ENCODE results near the gene ADAMTS20.

Gene ADAMTS20

DNA sequence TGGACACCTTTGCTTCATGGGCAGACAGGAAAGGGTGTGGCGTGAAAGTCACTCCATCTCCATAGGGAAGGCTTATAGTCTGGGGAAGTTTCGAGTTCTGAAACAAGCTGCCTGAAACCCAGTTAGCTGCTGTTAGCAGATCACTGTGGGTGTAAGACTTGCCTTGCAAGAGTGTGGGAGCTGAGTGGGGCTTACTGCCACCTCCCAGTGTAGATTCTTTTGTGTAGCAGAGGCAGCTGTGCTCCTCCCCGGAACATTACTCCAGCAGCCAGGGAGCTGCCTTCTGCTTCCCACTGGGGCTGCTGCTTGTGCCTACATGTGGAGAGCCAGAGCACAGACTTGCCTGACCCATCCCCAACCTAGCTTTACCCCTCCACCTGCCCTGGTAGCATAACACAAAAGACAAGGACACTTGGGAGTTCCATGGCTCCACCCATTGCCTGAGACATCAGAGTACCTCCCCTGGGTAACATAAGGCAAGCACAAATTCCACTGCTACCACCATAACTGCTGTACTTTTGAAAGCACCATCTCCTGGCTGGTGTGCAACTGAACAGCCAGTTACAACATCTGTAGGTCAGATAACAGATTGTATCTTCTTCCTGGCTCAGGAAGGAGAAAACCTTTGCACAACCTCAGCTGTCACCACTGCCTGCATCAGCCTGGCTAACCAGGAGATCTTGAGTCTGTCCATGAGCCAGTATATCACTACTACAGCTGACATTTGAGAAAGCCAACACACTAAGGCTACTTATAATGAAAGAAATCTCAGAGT is 69.5 kb downstream of the ADAMTS20 start:
- no peak for ATAC-seq

DNA sequence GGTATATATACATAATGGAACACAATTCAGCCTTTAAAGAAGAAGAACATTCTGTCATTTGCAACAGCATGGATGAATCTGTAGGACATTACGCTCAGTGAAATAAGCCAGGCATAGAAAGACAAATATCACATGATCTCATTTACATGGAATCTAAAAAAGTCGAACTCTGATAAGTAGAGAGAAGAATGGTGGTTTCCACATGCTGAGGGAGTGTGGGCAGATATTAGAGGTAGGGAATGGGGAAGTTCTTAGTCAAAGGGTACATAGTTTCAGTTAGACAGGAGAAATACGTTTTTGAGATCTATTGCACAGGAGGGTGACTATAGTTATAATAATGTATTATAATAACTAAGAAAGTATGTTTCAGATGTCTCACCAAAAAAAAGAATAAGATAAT is 71.4 kb downstream of the ADAMTS20 start:
- ATAC-seq = no peak

DNA sequence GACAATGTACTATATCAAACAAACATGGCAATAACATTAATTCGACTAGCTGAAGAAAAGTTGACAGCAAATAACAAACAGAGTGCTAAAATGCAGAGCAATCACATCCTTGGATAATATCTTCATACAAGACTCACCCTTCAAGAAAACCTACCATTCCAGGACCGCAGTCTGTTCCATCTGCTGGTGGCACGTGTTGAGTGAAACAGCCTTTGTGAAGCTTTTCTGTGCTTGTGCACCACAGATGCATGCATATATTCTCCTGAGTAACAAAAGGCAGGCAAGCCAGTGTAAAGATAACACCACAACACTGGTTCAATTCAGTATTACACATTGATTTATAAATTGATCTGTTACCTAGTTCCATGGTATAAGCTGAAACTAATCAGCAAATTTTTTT is 89.3 kb downstream of the ADAMTS20 start:
- ATAC-seq = no peak

DNA sequence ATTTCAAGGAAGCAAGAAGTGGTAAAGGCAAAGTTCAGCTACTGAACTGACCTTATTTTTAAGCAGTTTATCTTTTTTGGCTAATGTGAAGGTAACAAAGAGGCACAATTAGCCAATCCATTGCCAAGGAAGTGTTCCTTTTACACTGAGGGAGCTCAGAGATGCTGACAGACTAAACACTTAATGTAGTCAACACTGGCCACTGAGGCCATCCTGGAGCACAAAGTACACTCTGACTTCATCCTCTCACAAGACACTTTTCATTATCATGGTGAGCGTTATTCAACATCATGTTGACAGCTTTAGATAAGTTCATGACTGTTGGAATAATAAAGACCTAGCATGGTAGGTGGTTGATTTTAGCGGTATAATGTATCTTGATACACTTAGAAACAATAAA is 89.9 kb downstream of the ADAMTS20 start:
- ATAC-seq = no peak

DNA sequence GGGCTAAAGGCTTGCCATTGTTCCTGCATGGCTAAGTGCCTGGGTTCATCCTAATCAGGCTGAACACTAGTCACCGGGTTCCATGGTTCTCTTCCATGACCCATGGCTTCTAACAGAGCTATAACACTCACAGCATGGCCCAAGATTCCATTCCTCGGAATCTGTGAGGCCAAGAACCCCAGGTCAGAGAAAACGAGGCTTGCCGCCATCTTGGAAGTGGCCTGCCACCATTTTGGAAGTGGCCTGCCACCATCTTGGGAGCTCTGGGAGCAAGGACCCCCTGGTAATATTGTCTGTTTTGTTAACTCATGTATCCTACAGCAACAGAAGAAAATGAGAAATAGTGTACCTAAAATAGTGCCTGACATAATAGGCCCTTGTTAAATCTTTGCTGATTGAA is 92.7 kb downstream of the ADAMTS20 start:
- ATAC-seq = no peak

DNA sequence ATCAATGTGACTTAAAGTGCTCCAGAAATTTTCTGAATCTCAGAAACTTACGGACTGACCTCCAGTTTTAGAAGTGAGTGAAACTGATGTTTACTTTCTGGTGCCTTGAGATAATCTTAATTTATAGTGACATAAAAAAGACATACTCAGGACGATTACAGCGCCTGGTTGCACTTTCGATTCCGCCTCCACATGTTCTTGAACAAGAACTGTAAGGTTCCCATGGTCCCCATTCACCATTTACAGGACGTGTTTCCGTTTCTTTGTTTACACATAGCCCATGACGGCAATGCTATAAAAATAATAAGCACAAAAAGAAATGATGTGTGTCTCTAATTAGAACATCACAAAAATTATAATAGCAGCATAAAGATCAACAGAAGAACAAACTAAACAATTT is 98.2 kb downstream of the ADAMTS20 start:
- no peak for ATAC-seq

DNA sequence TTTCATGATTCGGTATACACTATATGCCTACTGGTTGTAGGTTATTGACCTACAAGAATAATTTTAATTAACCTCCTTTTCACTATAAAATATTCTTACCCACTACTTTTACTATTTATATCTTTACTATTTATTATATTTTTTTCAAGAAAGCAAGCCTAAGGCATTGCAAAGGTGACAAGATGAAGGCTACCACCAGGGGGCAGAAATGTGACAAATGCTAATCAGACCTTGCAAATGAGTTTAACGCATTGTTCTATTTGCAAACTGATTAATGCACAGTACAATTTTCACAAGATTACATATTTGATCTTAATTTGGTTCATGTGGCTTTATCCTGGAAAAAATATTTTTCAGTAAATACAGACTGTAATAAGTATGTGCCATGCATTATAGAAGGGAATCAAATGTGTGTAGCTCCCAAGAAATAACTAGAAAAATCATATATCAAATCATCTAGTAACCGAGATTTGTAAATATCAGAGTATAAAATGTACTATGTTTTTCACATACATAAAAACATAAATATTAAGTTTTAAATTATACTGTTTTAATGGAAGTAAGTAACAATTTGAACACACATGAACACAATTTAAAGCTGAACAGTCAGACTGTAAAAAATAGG is 107.0 kb downstream of the ADAMTS20 start:
- ATAC-seq = no peak

DNA sequence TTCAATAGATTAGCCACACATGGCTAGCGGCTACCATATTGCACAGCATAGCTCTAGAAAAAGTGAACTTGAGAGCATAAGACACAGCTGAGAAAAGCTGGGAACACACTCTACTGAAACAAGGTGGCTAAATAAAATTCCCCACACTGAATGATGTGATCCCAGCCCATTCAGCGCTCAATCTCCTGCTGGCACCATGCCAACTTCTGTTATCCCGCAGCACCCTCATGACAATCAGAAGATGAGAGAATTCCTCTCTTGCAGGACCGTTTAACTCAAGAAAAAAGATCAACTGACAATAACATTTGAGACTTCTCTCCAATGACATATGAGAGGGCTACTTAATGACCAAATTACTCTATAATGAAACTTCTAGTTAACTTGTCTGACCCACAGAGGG is 115.4 kb downstream of the ADAMTS20 start:
- no peak for ATAC-seq

DNA sequence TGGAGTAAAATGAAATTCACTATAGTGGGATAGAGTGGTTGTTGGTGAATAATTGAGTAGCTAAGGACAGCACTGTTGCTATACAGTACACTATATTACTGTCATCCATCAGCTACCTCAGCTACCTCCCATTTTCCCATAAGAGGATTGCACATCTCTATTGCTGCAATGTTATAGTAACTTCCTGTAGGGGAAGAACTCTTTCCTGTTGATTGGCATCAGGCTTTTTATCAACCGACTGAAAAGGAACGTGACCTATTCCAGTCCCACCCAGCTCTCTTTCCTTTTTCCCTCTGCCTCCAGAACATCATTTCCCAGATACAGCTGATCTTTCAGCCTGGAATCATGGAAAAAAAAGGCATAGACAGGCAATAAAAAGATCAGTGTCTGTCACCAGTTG is 117.4 kb downstream of the ADAMTS20 start:
- no peak for ATAC-seq

DNA sequence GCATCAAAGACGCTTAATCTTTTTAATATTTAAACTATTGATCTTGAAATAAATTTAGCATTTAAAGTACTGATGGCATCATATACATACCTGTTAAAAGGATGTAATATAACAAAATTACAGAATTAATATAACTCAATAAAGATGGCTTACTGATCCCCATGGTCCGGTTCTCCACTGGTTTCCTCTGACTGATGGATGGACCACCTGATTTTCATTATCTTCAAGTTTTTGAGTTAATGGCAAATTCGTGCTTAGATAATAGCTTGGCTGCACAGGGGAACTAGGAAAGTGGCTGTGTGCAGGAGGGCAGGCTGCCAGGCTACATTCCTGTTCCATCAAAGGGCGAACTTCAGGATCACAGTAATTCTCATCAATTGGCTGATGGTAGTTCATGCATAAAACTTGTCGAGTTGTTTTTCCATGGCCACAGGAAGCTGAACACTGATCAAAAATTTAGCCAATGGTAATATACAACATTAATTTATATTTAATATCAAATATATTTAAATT is 123.9 kb downstream of the ADAMTS20 start:
- ATAC-seq = no peak

DNA sequence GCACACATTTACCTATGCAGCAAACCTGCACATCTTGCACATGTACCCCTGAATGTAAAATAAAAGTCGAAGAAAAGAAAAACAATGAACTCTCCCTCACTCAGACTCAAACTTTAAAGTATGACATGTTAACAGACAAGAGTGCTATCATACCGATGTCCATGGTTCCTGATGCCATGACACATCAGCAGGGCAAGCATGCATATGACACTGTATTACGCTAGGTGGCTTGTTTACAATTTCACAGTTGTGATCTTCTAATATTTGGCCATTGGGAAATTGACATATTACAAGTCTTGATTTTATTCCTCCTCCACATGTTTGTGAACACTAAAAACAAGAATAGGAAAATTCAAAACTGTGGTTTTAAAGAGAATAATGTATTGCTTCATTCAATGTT is 126.6 kb downstream of the ADAMTS20 start:
- no peak for ATAC-seq

DNA sequence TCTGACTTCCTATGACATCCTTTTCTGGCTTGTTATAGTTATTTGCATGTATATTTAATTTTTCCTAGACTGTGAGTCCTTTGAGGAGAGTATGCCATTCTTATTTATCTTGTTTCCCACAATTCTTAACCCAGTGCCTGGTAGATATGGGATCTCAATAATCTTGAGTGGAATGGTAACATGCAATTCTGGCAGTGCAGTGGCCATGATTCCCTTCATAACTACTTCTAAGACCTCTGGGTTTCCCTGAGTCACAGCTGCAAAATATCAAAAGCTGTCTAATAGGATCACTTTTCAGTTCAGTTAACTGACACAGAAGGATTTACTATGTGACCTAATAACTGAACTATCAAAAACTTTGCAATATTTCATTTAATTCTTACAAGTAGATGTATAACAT is 135.0 kb downstream of the ADAMTS20 start:
- ATAC-seq = no peak

DNA sequence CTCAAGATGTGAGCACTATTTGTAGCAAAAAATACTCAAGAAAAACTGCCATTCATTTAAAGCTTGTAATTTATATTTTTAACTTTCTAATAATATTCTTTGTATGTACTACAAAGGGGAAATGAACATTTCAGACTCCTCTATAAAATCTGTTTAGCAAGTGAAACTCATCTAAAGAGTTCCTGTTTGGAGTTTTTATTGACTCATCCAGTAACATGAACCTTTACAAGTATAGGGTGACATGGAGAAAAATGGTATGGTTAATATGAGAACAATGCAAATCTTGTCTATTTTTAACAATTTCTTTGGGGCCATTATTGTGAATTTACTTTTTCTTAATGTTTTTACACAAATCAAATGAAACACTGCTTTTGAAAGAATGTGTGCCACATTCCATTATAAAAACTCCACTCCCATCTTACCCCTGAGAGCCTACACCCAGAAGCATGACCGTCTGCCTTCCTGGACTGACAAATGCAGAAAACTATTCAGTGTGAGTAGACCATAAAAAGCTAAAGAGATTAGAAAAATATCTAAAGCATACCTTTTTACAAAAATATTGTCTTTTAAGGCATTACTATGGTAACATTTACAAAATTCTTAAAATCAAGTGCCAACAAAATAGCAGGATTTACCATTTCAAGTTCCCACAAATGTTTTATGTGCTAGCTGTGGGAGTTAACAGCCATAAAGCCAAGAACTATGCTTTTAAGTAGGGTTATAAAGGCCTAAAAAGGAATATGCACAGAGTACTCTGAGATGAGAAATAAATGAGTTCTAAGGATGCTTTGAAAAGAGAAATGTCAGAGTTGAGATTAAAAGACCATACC is 144.0 kb downstream of the ADAMTS20 start:
- no peak for ATAC-seq

DNA sequence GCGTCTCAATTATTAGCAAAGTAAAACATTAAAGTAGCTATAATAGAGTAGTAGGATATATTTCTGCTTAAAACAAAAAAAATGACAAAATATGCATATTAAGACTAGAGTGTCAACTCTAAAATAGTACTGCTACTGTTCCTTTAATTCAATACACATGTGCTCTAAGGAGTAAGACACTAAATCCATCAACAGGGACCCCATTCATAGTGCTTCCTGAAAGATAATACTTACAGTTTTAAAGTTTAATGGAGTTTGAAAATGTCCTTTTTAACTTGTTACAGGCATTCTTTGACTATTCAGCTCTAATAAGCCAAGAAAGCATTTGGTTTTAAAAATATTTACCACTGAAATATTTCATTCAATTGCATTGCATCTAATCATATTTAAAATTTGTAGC is 145.2 kb downstream of the ADAMTS20 start:
- no peak for ATAC-seq

DNA sequence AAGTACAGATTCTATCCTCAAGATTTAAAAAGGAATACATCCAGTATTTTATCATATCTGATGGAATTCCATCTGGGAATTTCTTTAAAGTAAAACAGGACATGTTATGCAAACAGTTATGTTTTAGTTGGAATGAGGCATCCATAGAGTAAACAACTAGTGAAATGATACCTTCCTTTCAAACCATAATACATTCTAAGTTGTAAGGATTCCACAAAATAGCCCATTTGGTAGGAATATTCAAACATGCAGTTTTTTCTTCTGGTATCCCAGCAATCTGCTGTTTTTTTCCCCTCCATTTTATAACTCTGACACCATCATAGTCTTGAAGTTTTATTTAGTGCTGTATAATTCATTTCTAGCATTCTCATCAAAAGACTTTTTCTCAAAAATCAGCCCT is 149.6 kb downstream of the ADAMTS20 start:
- ATAC-seq = no peak

DNA sequence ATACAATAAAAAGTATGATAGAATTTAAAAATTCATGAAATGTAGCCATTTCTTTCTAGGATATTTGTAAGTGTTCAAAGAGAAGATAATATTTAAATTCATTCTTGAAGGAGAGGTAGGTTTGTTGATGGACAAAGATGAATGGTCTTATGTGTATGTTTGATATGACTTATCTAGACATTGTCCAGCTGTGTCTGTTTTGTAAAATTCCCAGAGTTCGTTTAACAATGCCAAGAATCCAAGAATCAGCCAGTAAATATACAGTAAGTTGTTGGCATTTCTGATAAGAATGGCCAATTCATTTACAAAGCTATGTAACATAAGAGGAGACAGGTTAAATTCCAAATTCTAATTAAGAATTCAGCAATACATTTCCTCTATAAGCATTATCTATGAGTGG is 150.9 kb downstream of the ADAMTS20 start:
- ATAC-seq = no peak

DNA sequence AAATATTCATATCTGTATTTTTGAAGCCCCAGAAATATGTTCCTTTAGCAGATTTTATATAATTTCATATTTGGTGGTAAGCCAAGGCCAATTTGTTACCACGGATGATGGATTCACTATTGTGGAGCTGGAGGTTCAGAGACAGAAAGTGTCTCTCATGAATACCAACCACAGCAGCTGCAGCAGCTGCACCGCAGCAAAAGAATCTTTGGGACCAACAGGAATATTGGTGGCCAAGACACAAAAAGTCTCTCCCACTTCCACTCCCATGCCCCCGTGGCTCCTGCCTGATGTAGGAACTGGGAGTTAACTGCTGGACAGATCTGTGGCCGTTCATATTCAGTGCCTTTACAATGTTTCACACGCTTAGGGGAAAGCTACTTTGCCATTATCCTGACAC is 155.3 kb downstream of the ADAMTS20 start:
- no peak for ATAC-seq

DNA sequence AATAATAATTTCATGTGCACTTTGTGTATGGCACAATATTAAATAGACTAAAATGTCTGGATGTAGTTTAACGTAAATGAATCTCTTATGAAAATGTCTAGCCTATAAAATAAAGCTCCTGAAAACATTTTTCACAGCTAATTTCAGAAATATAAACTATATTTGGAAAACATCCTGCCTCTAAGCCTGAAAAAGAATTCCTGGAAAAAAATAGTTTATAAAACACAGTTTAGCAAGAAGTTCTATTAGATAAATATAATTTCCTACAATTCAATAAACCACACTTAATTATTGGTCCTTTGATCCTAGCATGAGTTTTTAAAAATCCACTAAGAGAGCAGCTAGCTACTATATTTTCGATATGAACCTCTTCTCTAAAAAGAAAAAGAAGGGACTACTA is 159.9 kb downstream of the ADAMTS20 start:
- no peak for ATAC-seq

DNA sequence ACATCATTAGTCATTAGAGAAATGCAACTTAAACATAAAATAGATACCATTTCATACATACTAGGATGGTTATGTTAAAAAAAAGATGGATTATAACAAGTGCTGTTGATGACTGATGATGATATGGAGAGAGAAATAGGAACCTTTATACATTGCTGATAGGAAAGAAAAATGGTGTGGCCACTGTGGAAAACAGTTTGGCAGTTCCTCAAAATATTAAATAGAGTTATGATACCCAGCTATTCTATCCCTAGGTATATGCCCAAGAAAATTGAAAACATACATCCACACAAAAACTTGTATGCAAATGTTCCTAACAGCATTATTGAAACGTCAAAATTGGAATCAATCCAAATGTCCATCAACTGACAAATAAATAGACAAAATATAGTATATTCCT is 170.1 kb downstream of the ADAMTS20 start:
- no peak for ATAC-seq

DNA sequence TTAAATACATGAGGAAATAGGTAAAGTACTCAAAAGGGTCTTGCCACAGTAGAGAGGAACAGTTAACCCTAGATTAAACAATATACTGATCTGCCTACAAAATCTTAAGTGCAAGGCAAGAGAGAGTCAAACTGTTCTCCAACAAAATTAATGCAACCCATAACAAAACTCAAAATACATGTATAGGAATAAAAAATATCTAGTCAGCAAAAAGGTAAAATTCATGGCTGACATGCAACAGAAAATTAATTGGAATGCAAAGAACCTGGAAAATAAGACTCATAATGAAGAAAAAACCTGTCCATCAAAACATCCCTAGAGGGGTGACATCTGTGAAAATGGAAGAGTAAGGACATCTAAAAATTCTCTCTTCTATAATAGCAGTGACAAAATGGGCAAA is 173.6 kb downstream of the ADAMTS20 start:
- ATAC-seq = no peak

DNA sequence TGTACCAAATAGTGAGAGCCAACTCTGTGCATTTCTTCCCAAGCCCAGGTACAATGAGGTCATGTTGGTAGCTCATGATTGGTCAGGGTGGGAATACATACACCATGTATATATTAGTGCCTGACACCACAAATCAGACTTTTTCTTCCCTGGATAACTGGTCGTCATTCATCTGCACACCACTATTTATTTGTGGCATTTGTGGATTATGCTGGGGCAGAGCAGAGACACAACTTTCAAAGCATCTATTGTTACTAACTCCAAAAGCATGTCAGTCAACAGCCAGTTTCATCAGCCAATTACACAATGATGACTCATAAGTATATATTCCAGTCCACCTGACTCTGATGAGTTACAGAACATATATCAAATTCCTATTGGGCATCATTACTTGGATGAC is 181.7 kb downstream of the ADAMTS20 start:
- ATAC-seq = no peak

DNA sequence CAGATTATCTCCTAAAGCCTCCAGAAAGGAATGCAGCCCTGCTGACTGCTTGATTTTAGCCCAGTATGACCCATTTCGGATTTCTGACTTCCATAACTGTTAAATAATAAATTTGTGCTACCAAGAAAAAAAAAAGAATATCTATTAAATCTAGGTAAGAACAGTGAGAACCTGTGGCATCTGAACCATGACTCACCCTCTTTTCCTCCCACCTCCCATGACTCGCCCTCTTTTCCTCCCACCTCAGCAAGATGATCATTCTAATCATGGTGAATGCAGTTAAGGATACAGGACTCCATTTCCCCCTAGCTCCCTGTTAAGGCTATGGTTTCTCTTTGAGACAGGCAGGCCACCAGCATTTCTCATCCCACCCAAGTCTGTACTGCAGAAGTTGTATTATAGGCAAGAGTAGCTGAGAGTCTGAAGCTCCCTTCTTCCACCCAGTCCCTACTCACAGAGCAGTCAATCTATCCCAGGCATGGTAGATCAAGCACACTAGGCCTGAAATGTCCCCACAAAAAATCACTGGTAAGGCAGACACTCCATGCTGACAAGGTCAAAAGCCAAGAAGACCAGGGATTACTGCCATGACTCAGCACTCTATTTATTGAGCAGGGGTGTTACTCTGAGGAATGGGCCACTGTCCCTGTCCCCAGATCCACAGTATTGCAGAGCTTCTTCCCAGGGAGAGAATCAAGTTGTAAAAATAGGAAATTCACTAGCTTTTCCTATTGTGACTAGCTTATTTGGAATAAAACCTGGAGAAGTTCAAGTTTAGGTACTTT is 188.9 kb downstream of the ADAMTS20 start:
- no peak for ATAC-seq
